Astrocyte (in vitro differentiated cells and primary cell): ENCODE measurements around the gene LIF. TPM values are rescaled to one million over a fixed set of nuclear protein-coding genes. Genes with fewer than 3 reads are reported as not detected.

Experiments used
- DNase-seq: peaks from one replicate; pipeline ENCODE4 v3.0.0-alpha.2; 2010; ENCODE audit warnings: low read depth
- FAIRE-seq: peaks from 2 replicates; lab custom pipeline; 2011; peaks lifted over from hg19 to GRCh38; lab: Jason Lieb, UNC
- H2AFZ ChIP-seq: 2 replicates; pipeline ENCODE4 v1.6.0; 2012; ENCODE audit warnings: low read depth, low read length, inconsistent platforms
- H3K27ac ChIP-seq: 2 replicates; pipeline ENCODE4 v1.5.1; 2011; ENCODE audit warnings: low read depth, low read length, inconsistent platforms
- H3K27me3 ChIP-seq: 2 replicates; pipeline ENCODE4 v1.6.0; 2011; ENCODE audit warnings: low read length, inconsistent platforms; ENCODE audit not compliant: insufficient read depth
- H3K36me3 ChIP-seq: 2 replicates; pipeline ENCODE4 v1.5.1; 2011; ENCODE audit warnings: low read length, inconsistent platforms; ENCODE audit not compliant: insufficient read depth
- H3K4me1 ChIP-seq: 2 replicates; pipeline ENCODE4 v1.5.1; 2011; ENCODE audit warnings: low read length, inconsistent platforms; ENCODE audit not compliant: insufficient read depth
- H3K4me2 ChIP-seq: 2 replicates; pipeline ENCODE4 v1.6.0; 2012; ENCODE audit warnings: low read length, inconsistent platforms
- H3K4me3 ChIP-seq: 2 replicates; pipeline ENCODE4 v1.5.1; 2011; ENCODE audit warnings: low read depth, mild to moderate bottlenecking, low read length, inconsistent platforms; ENCODE audit not compliant: insufficient read depth
- H3K79me2 ChIP-seq: 2 replicates; pipeline ENCODE4 v1.6.0; 2012; ENCODE audit warnings: mild to moderate bottlenecking, low read length, inconsistent platforms; ENCODE audit not compliant: insufficient read depth
- H3K9ac ChIP-seq: 2 replicates; pipeline ENCODE4 v1.6.0; 2012; ENCODE audit warnings: mild to moderate bottlenecking, low read length, inconsistent platforms
- H3K9me3 ChIP-seq: 2 replicates; pipeline ENCODE4 v1.5.1; 2012; ENCODE audit warnings: low read depth, mild to moderate bottlenecking, low read length, inconsistent platforms; ENCODE audit not compliant: insufficient read depth
- H4K20me1 ChIP-seq: 2 replicates; pipeline ENCODE4 v1.6.0; 2012; ENCODE audit warnings: low read length, inconsistent platforms; ENCODE audit not compliant: insufficient read depth
- H3K27ac Mint-ChIP-seq: one replicate; pipeline ENCODE4 v1.8.0; 2021; ENCODE audit warnings: mild to moderate bottlenecking, mixed read lengths; ENCODE audit not compliant: unreplicated experiment
- H3K27me3 Mint-ChIP-seq: one replicate; pipeline ENCODE4 v1.8.0; 2021; ENCODE audit warnings: low read depth, mixed read lengths; ENCODE audit not compliant: unreplicated experiment
- H3K36me3 Mint-ChIP-seq: one replicate; pipeline ENCODE4 v1.8.0; 2021; ENCODE audit warnings: low read depth, mixed read lengths; ENCODE audit not compliant: unreplicated experiment
- H3K4me1 Mint-ChIP-seq: one replicate; pipeline ENCODE4 v1.8.0; 2021; ENCODE audit warnings: low read depth, mixed read lengths; ENCODE audit not compliant: unreplicated experiment
- H3K4me3 Mint-ChIP-seq: one replicate; pipeline ENCODE4 v1.8.0; 2021; ENCODE audit warnings: mild to moderate bottlenecking, moderate library complexity, mixed read lengths; ENCODE audit not compliant: unreplicated experiment
- H3K9me3 Mint-ChIP-seq: one replicate; pipeline ENCODE4 v1.8.0; 2021; ENCODE audit warnings: mild to moderate bottlenecking, mixed read lengths; ENCODE audit not compliant: unreplicated experiment
- CTCF ChIP-seq: IDR thresholded peaks from 2 replicates; pipeline ENCODE4 v1.5.1; 2011; ENCODE audit warnings: low read depth, mild to moderate bottlenecking, inconsistent platforms, low read length, moderate library complexity; ENCODE audit not compliant: insufficient read depth
- EZH2 ChIP-seq: IDR thresholded peaks from 2 replicates; pipeline ENCODE4 v1.6.1; 2012; ENCODE audit warnings: mild to moderate bottlenecking, low read length, inconsistent platforms; ENCODE audit not compliant: insufficient read depth
- total RNA-seq: library from RNA; stranded (reverse); gene quantifications from 2 replicates; pipeline ENCODE4 v1.2.1, GENCODE V29; 2021

The LIF gene
- total RNA-seq, 1 donor from 2014 or later: 63.3 TPM

- Histone ChIP-seq H2AFZ (peak overlapping the region; percentile 71), H3K36me3 (no peaks in the 10 kb centered on the region), H3K9me3 (no peaks in the 10 kb centered on the region), H4K20me1 (no peaks in the 10 kb centered on the region), H3K4me1 (peaks cover 8% of the 10 kb centered on the region), H3K79me2 (no peaks in the 10 kb centered on the region), H3K27ac (peak overlapping the region; percentile 5), H3K4me2 (peak overlapping the region; percentile 75), H3K4me3 (peak overlapping the region; percentile 21), H3K9ac (peak overlapping the region; percentile 63), H3K27me3 (no peaks in the 10 kb centered on the region)
- Mint-ChIP-seq H3K4me3 (no peak overlapping the region), H3K36me3 (no peaks in the 10 kb centered on the region), H3K27me3 (peaks cover 7% of the 10 kb centered on the region), H3K4me1 (peaks cover 9% of the 10 kb centered on the region), H3K9me3 (no peaks in the 10 kb centered on the region), H3K27ac (peak overlapping the region; percentile 75)
- no peak for FAIRE-seq
- TF ChIP-seq EZH2: no peak
- TF ChIP-seq CTCF: peak; percentile 94
- DNase-seq: no peak
These were observed 16.6 kb upstream of the LIF start for GRCh38 chr22:30262917-30263741.

- H3K4me2 ChIP-seq: no peak overlapping the region
- no peak for DNase-seq
- H3K36me3 Mint-ChIP-seq: no peaks in the 10 kb centered on the region
- no peak for TF ChIP-seq CTCF
- TF ChIP-seq EZH2: no peak
- H3K4me1 ChIP-seq: peaks cover 18% of the 10 kb centered on the region
- peaks cover 11% of the 10 kb centered on the region for H3K4me1 Mint-ChIP-seq
- FAIRE-seq: no peak
- no peak overlapping the region for H2AFZ ChIP-seq
- H4K20me1 ChIP-seq: no peaks in the 10 kb centered on the region
- H3K9ac ChIP-seq: no peak overlapping the region
- H3K27me3 Mint-ChIP-seq: peaks cover 7% of the 10 kb centered on the region
- no peaks in the 10 kb centered on the region for H3K36me3 ChIP-seq
- no peak overlapping the region for H3K4me3 Mint-ChIP-seq
- H3K27ac Mint-ChIP-seq: no peak overlapping the region
- H3K9me3 ChIP-seq: no peaks in the 10 kb centered on the region
- H3K27ac ChIP-seq: no peak overlapping the region
- H3K4me3 ChIP-seq: no peak overlapping the region
- no peaks in the 10 kb centered on the region for H3K27me3 ChIP-seq
- H3K9me3 Mint-ChIP-seq: no peaks in the 10 kb centered on the region
- H3K79me2 ChIP-seq: no peaks in the 10 kb centered on the region
These were observed 15.6 kb upstream of the LIF start for GRCh38 chr22:30262112-30262511.

- Histone ChIP-seq H3K27ac (no peak overlapping the region), H3K27me3 (no peaks in the 10 kb centered on the region), H3K9me3 (no peaks in the 10 kb centered on the region), H4K20me1 (no peaks in the 10 kb centered on the region), H3K79me2 (no peaks in the 10 kb centered on the region), H3K4me3 (no peak overlapping the region), H3K4me1 (peaks cover 28% of the 10 kb centered on the region), H2AFZ (no peak overlapping the region), H3K9ac (no peak overlapping the region), H3K4me2 (no peak overlapping the region), H3K36me3 (no peaks in the 10 kb centered on the region)
- Mint-ChIP-seq H3K4me1 (peaks cover 13% of the 10 kb centered on the region), H3K9me3 (no peaks in the 10 kb centered on the region), H3K36me3 (no peaks in the 10 kb centered on the region), H3K27me3 (peaks cover 7% of the 10 kb centered on the region), H3K4me3 (no peak overlapping the region), H3K27ac (no peak overlapping the region)
- DNase-seq: no peak
- FAIRE-seq: no peak
- TF ChIP-seq CTCF: no peak
- TF ChIP-seq EZH2: no peak
These were observed 14.6 kb upstream of the LIF start for GRCh38 chr22:30261134-30261533.
